ENCODE results near the gene KIF1B. TPM values are rescaled to one million over a fixed set of nuclear protein-coding genes. Genes with fewer than 3 reads are reported as not detected.

The KIF1B gene
- total RNA-seq, 6 donors from 2014 or later = 29.4 to 67.1 (median 42.0) TPM

GRCh38 chr1:10185759-10186158 is 24.6 kb upstream of the KIF1B start:
- no peak for TF ChIP-seq EP300 (IDR thresholded peaks at IDR 0.05)
- Histone ChIP-seq H3K27ac (no peak overlapping the region), H3K4me3 (no peak overlapping the region), H3K36me3 (peaks cover 0 to 11% (median 5%) of the 10 kb centered on the region in 4 donors), H3K27me3 (no peaks in the 10 kb centered on the region), H3K4me1 (no peaks in the 10 kb centered on the region), H3K9me3 (no peaks in the 10 kb centered on the region)
- no peak for DNase-seq
- WGBS, 2 donors = 91 to 94% methylated on average over 2 of the region's 2 CpGs
- no peak for ATAC-seq (ENCODE audit: low FRiP score in 2 of 2)

- Histone ChIP-seq H3K27ac (no peak overlapping the region), H3K9me3 (no peaks in the 10 kb centered on the region), H3K4me1 (no peaks in the 10 kb centered on the region), H3K4me3 (no peak overlapping the region), H3K36me3 (peaks cover 0 to 4% (median under 1%) of the 10 kb centered on the region in 4 donors), H3K27me3 (no peaks in the 10 kb centered on the region)
- TF ChIP-seq POLR2A (IDR thresholded peaks at IDR 0.05) (no peak), POLR2AphosphoS5 (IDR thresholded peaks at IDR 0.05) (no peak), EP300 (IDR thresholded peaks at IDR 0.05) (no peak), CTCF (IDR thresholded peaks at IDR 0.05) (no peak)
- DNase-seq (no peak), ATAC-seq (ENCODE audit: low FRiP score in 2 of 2) (no peak)
- WGBS, 2 donors = 83 to 87% methylated on average over 11 to 12 of the region's 12 CpGs
Observed at GRCh38 chr1:10186331-10187025, 23.9 kb upstream of the KIF1B start.

GRCh38 chr1:10187026-10187334 is 23.4 kb upstream of the KIF1B start:
- WGBS, 2 donors = 90 to 96% methylated on average over 4 of the region's 4 CpGs
- Histone ChIP-seq H3K27me3 (no peaks in the 10 kb centered on the region), H3K36me3 (no peaks in the 10 kb centered on the region), H3K27ac (no peak overlapping the region), H3K4me3 (no peak overlapping the region), H3K4me1 (no peaks in the 10 kb centered on the region), H3K9me3 (no peaks in the 10 kb centered on the region)
- ATAC-seq (ENCODE audit: low FRiP score in 2 of 2) = no peak
- no peak for TF ChIP-seq CTCF (IDR thresholded peaks at IDR 0.05)
- TF ChIP-seq POLR2AphosphoS5 (IDR thresholded peaks at IDR 0.05) = no peak
- no peak for TF ChIP-seq EP300 (IDR thresholded peaks at IDR 0.05)
- TF ChIP-seq POLR2A (IDR thresholded peaks at IDR 0.05) = no peak
- DNase-seq = no peak

GRCh38 chr1:10188133-10188650 is 22.2 kb upstream of the KIF1B start:
- ATAC-seq (ENCODE audit: low FRiP score in 2 of 2) (no peak), DNase-seq (no peak)
- TF ChIP-seq POLR2A (IDR thresholded peaks at IDR 0.05) = no peak
- TF ChIP-seq POLR2AphosphoS5 (IDR thresholded peaks at IDR 0.05) = no peak
- no peak for TF ChIP-seq EP300 (IDR thresholded peaks at IDR 0.05)
- TF ChIP-seq CTCF (IDR thresholded peaks at IDR 0.05) = no peak
- Histone ChIP-seq H3K27ac (no peak overlapping the region), H3K4me3 (no peak overlapping the region), H3K9me3 (no peaks in the 10 kb centered on the region), H3K36me3 (no peaks in the 10 kb centered on the region), H3K27me3 (no peaks in the 10 kb centered on the region), H3K4me1 (no peaks in the 10 kb centered on the region)
- WGBS, 2 donors = 93 to 98% methylated on average over 2 of the region's 2 CpGs

GRCh38 chr1:10189659-10190058 is 20.7 kb upstream of the KIF1B start:
- ATAC-seq (ENCODE audit: low FRiP score in 2 of 2) (peak in 1 of 2 donors; percentile 57), DNase-seq (no peak)
- Histone ChIP-seq H3K4me1 (no peaks in the 10 kb centered on the region), H3K9me3 (no peaks in the 10 kb centered on the region), H3K27ac (no peak overlapping the region), H3K27me3 (no peaks in the 10 kb centered on the region), H3K36me3 (no peaks in the 10 kb centered on the region), H3K4me3 (no peak overlapping the region)
- no peak for TF ChIP-seq POLR2AphosphoS5 (IDR thresholded peaks at IDR 0.05)
- no peak for TF ChIP-seq EP300 (IDR thresholded peaks at IDR 0.05)
- TF ChIP-seq POLR2A (IDR thresholded peaks at IDR 0.05) = no peak
- no peak for TF ChIP-seq CTCF (IDR thresholded peaks at IDR 0.05)
- 67 to 68% methylated on average over 3 to 4 of the region's 4 CpGs for WGBS, 2 donors

Data from upper lobe of left lung (tissue), 6 donors.